CD8-positive, alpha-beta memory T cell (primary cell): ENCODE data around the gene SLC27A3. TPM values are rescaled to one million over a fixed set of nuclear protein-coding genes. Genes with fewer than 3 reads are reported as not detected.

Source experiments
- CTCF ChIA-PET: fragments of 350-600 bp; sonication (Branson Sonifier 250); formaldehyde crosslinking; loops from one replicate; lab custom pipeline; 2021; ENCODE audit warnings: antibody characterized with exemption; lab: Charles Lee
- POLR2A ChIA-PET: fragments of 350-600 bp; sonication (Branson Sonifier 250); formaldehyde crosslinking; loops from one replicate; lab custom pipeline; 2021; ENCODE audit warnings: antibody characterized with exemption; lab: Charles Lee
- DNase-seq, 5 donors: peaks; one replicate each; pipeline versions ENCODE4 v3.0.0 to v3.0.0-alpha.2; 2020 to 2022; ENCODE audit warnings: mixed read lengths in 1 of 5
- H3K27ac ChIP-seq: one replicate; pipeline ENCODE4 v1.7.0; 2013; ENCODE audit warnings: low read depth, mild to moderate bottlenecking, low read length, moderate library complexity
- H3K27me3 ChIP-seq: 2 replicates; pipeline ENCODE4 v1.7.0; 2013; ENCODE audit warnings: low read length, mild to moderate bottlenecking; ENCODE audit not compliant: insufficient read depth, poor library complexity, severe bottlenecking
- H3K36me3 ChIP-seq: 2 replicates; pipeline ENCODE4 v1.7.0; 2013; ENCODE audit warnings: mild to moderate bottlenecking, low read length, moderate library complexity; ENCODE audit not compliant: insufficient read depth
- H3K4me1 ChIP-seq: 2 replicates; pipeline ENCODE4 v1.7.0; 2013; ENCODE audit warnings: mild to moderate bottlenecking, low read length, moderate library complexity; ENCODE audit not compliant: insufficient read depth
- H3K4me3 ChIP-seq: 2 replicates; pipeline ENCODE4 v1.7.0; 2013; ENCODE audit warnings: mild to moderate bottlenecking, low read length
- H3K9me3 ChIP-seq: 2 replicates; pipeline ENCODE4 v1.7.0; 2013; ENCODE audit warnings: mild to moderate bottlenecking, low read length
- H3K27ac Mint-ChIP-seq, 8 donors: one replicate each; pipeline ENCODE4 v1.8.0; 2020 to 2021; ENCODE audit warnings: mixed read lengths in 8 of 8, mild to moderate bottlenecking in 6 of 8, inconsistent platforms in 3 of 8, moderate library complexity in 3 of 8
- H3K27me3 Mint-ChIP-seq, 2 donors: one replicate each; pipeline ENCODE4 v1.8.0; 2020 to 2021; ENCODE audit warnings: mixed read lengths in 2 of 2, mild to moderate bottlenecking in 1 of 2, moderate library complexity in 1 of 2
- H3K36me3 Mint-ChIP-seq, 3 donors: one replicate each; pipeline ENCODE4 v1.8.0; 2020 to 2021; ENCODE audit warnings: mixed read lengths in 3 of 3, inconsistent platforms in 1 of 3, mild to moderate bottlenecking in 1 of 3
- H3K4me1 Mint-ChIP-seq, 3 donors: one replicate each; pipeline ENCODE4 v1.8.0; 2020 to 2021; ENCODE audit warnings: mixed read lengths in 3 of 3, inconsistent platforms in 1 of 3, mild to moderate bottlenecking in 1 of 3
- H3K4me3 Mint-ChIP-seq, 7 donors: one replicate each; pipeline ENCODE4 v1.8.0; 2020 to 2021; ENCODE audit warnings: mixed read lengths in 7 of 7, mild to moderate bottlenecking in 6 of 7, moderate library complexity in 4 of 7, inconsistent platforms in 2 of 7
- H3K9me3 Mint-ChIP-seq, 5 donors: one replicate each; pipeline ENCODE4 v1.8.0; 2020 to 2022; ENCODE audit warnings: mixed read lengths in 5 of 5, mild to moderate bottlenecking in 3 of 5, moderate library complexity in 2 of 5, inconsistent platforms in 1 of 5
- polyA plus RNA-seq: library from polyadenylated mRNA; unstranded; fragments of 300-500 nt; fragmentation: Illumina TruSeq; gene quantifications from one replicate; pipeline ENCODE4 v1.2.3, GENCODE V29; 2021
- total RNA-seq, 2 experiments: library from RNA; stranded (reverse); gene quantifications; one replicate each; pipeline ENCODE4 v1.2.3, GENCODE V29; 2021

Gene SLC27A3
- total and polyA plus RNA-seq, 3 experiments from 2014 or later, result 9.9 to 29.3 (median 11.3) TPM

DNA sequence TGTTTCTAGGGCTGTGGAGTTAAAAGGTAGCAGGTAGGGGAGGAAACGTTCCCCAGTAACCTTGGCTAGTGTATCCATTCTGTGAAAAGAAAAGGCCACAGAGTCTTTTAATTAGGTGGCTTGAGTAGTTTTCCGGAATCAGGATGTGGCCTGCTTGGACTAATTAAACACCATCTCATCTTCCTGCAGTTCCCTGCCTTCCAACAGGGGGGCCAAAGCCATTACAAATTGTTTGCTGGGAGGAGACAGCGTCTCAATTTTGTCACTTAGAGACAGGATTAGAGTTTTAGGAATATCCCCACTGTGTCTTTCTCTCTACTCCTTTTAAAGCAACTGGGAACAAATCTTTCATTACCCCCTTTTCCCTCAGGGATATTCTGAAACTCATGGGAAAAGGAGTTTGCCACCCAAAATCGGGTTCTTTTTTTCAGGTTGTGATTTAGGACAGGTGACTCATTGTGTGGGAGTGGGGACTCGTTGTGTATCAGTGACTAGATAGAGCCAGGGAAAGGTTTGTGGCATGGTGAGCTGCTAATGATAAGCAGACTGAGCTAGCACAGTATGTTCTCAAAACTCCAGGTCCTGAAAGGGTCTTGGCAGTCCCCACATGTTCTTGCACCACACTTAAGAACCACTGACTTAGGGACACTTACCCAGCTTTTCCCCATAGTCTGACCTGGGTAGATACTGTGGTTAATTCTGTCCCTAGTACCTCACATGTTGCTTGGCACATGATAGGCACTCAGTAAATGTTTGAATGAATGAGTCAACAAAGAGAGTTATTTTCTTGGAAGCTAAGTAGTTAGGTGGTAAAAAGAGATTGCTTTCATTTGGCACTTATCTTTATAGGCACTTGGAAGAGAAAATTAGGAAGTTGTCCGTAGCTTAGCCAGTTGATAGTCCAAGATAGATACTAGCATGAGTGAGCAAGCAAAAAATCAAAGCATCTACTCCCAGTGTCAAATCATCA is 24.9 kb upstream of the SLC27A3 start:
- ChIA-PET POLR2A (no interaction called here), CTCF (interaction anchor here (0.7 to 2.8 kb wide), 9 partner anchors 8 to 240 kb away, joined by 3 to 14 read pairs (median 4); partner anchors contain the start of genes NPR1 and RAB13)
- Histone ChIP-seq H3K4me3 (no peak overlapping the region), H3K27ac (no peak overlapping the region), H3K9me3 (no peaks in the 10 kb centered on the region), H3K36me3 (peaks cover 65% of the 10 kb centered on the region), H3K27me3 (no peaks in the 10 kb centered on the region), H3K4me1 (no peaks in the 10 kb centered on the region)
- Mint-ChIP-seq H3K36me3 (peaks cover 12 to 89% (median 36%) of the 10 kb centered on the region in 3 donors), H3K27ac (peak overlapping the region in 1 of 8 donors; percentile 66), H3K27me3 (no peaks in the 10 kb centered on the region), H3K9me3 (no peaks in the 10 kb centered on the region), H3K4me1 (peaks cover 4 to 6% (median 5%) of the 10 kb centered on the region in 3 donors), H3K4me3 (no peak overlapping the region)
- no peak for DNase-seq

DNA sequence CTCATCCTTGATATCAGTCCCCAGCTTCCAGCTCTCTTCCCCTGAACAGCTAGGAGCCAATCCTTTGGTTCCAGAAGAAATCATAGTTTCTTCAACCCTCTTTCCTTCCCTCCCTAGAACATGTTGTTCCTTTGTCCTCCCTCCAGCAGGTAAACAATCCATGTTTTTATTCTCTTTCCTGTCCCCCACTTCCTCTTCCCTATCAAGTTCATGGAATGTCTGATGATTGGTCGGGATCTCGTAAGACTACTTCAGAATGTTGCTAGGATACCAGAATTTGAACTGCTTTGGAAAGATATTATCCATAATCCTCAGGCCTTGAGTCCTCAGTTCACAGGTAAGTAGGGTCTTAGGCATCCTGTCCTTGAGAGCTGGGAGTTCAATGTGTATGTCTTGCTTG is 23.1 kb upstream of the SLC27A3 start:
- Histone ChIP-seq H3K27me3 (no peaks in the 10 kb centered on the region), H3K9me3 (no peaks in the 10 kb centered on the region), H3K4me3 (no peak overlapping the region), H3K27ac (no peak overlapping the region), H3K4me1 (no peaks in the 10 kb centered on the region), H3K36me3 (peaks cover 64% of the 10 kb centered on the region)
- Mint-ChIP-seq H3K9me3 (no peaks in the 10 kb centered on the region), H3K36me3 (peaks cover 12 to 85% (median 32%) of the 10 kb centered on the region in 3 donors), H3K4me1 (peaks cover 4 to 6% (median 5%) of the 10 kb centered on the region in 3 donors), H3K27ac (peak overlapping the region in 3 of 8 donors; percentile 11 to 33 (median 31)), H3K4me3 (no peak overlapping the region), H3K27me3 (no peaks in the 10 kb centered on the region)
- ChIA-PET CTCF (interaction anchor here (2.2 kb wide), 1 partner anchor 10 kb away, joined by 8 read pairs; no protein-coding TSS in a partner anchor), POLR2A (no interaction called here)
- DNase-seq, result no peak

DNA sequence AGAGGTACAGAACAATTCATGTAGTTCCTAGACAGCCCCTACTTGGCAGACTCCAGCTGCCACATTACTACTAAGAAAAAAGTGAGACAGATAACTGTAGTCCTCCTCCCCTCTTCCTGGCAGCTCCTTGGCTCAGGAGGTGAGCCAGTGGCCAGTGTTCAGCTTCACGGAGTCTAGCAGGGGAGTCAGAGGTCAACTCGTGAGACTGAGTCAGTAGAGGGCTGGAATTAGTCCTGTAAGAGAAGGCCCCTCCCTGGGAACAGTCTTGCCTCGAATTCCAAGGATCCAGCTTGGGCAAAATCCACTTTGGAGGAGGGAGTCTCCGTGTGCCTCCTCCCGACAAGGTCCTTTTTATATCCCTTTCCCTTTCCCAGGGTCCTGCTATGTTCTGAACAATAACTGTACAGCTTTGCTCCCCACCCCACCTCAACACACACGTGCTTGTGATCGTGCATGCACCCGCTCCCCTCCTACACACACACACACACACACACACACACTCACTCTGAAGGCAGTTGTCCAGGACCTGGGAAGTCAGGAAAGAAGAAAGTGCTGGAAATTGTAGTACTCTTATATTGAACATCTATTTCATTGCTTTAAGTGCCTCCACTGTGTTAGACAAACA is 22.5 kb upstream of the SLC27A3 start:
- Mint-ChIP-seq H3K36me3 (peaks cover 12 to 85% (median 32%) of the 10 kb centered on the region in 3 donors), H3K27me3 (no peaks in the 10 kb centered on the region)
- CTCF ChIA-PET, result interaction anchor here (2.2 kb wide), 1 partner anchor 10 kb away, joined by 8 read pairs; no protein-coding TSS in a partner anchor

DNA sequence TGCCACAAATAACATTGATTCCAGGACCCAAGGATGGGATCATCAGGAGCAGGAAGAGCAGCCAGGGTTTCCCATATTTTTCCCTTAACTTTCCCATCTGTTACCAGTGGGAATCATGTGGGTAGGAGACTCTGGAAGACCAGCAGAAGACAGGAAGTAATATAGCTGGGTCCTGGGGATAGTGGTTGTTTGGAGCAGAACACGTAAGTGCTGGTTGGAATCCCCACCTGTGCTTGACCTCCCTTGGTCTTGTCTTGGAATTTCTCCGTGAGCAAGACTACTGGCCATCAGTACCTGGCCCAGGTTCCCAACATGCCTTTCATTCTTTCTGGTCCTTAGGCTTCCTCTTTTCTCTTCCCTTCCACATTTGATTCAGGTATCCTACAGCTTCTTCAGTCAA is 20.9 kb upstream of the SLC27A3 start:
- peaks cover 56% of the 10 kb centered on the region for H3K36me3 ChIP-seq
- Mint-ChIP-seq H3K4me1 (peaks cover 4 to 5% (median 4%) of the 10 kb centered on the region in 3 donors), H3K9me3 (no peaks in the 10 kb centered on the region), H3K36me3 (peaks cover 11 to 85% (median 29%) of the 10 kb centered on the region in 3 donors), H3K27me3 (no peaks in the 10 kb centered on the region), H3K4me3 (no peak overlapping the region), H3K27ac (no peak overlapping the region)
- no peak for DNase-seq
- H3K4me3 ChIP-seq, result no peak overlapping the region
- no peaks in the 10 kb centered on the region for H3K4me1 ChIP-seq
- ChIA-PET CTCF (interaction anchor here (0.6 to 1.3 kb wide), 2 partner anchors 233 to 260 kb away, joined by 3 to 4 read pairs; partner anchors contain the start of gene RAB13), POLR2A (no interaction called here)
- H3K9me3 ChIP-seq, result no peaks in the 10 kb centered on the region
- H3K27ac ChIP-seq, result no peak overlapping the region
- no peaks in the 10 kb centered on the region for H3K27me3 ChIP-seq

More for the DNA sequence above, 22.5 kb upstream of the SLC27A3 start:
- no peaks in the 10 kb centered on the region for H3K9me3 ChIP-seq
- no peak overlapping the region for H3K4me3 ChIP-seq
- no peak overlapping the region for H3K27ac ChIP-seq
- H3K4me1 Mint-ChIP-seq, result peaks cover 4 to 6% (median 5%) of the 10 kb centered on the region in 3 donors
- H3K27me3 ChIP-seq, result no peaks in the 10 kb centered on the region
- DNase-seq, result no peak
- POLR2A ChIA-PET, result no interaction called here
- peaks cover 67% of the 10 kb centered on the region for H3K36me3 ChIP-seq
- H3K27ac Mint-ChIP-seq, result peak overlapping the region in 1 of 8 donors; percentile 78
- H3K9me3 Mint-ChIP-seq, result no peaks in the 10 kb centered on the region
- H3K4me1 ChIP-seq, result no peaks in the 10 kb centered on the region
- no peak overlapping the region for H3K4me3 Mint-ChIP-seq

DNA sequence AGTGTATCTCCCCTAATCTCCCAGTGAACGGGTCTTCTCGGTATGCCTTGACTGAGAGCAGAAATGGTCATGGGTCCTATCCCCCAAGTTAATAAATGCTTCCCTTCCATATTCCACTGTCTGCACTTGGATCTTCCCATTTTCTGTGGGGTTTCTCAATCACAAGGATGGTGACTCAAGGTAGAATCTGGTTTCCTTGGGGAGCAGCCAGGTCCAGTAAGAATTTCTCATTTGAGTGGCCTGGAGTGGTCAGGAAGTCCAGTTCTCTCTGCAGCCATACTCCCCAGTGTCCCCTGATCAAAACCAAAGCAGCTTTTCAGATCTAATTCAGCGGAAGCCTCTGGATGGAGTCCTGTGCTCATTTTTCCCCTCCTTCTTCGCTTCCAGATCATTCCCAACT is 14.8 kb upstream of the SLC27A3 start:
- Histone ChIP-seq H3K27ac (no peak overlapping the region), H3K9me3 (no peaks in the 10 kb centered on the region), H3K4me3 (no peak overlapping the region), H3K36me3 (peaks cover 37% of the 10 kb centered on the region), H3K27me3 (no peaks in the 10 kb centered on the region), H3K4me1 (no peaks in the 10 kb centered on the region)
- no peak overlapping the region for H3K4me3 Mint-ChIP-seq
- no peak for DNase-seq
- POLR2A ChIA-PET, result no interaction called here
- peaks cover 0 to 84% (median 14%) of the 10 kb centered on the region in 3 donors for H3K36me3 Mint-ChIP-seq
- CTCF ChIA-PET, result no interaction called here
- H3K4me1 Mint-ChIP-seq, result no peaks in the 10 kb centered on the region
- H3K27me3 Mint-ChIP-seq, result no peaks in the 10 kb centered on the region
- H3K27ac Mint-ChIP-seq, result peak overlapping the region in 2 of 8 donors; percentile 52 to 79
- H3K9me3 Mint-ChIP-seq, result no peaks in the 10 kb centered on the region

DNA sequence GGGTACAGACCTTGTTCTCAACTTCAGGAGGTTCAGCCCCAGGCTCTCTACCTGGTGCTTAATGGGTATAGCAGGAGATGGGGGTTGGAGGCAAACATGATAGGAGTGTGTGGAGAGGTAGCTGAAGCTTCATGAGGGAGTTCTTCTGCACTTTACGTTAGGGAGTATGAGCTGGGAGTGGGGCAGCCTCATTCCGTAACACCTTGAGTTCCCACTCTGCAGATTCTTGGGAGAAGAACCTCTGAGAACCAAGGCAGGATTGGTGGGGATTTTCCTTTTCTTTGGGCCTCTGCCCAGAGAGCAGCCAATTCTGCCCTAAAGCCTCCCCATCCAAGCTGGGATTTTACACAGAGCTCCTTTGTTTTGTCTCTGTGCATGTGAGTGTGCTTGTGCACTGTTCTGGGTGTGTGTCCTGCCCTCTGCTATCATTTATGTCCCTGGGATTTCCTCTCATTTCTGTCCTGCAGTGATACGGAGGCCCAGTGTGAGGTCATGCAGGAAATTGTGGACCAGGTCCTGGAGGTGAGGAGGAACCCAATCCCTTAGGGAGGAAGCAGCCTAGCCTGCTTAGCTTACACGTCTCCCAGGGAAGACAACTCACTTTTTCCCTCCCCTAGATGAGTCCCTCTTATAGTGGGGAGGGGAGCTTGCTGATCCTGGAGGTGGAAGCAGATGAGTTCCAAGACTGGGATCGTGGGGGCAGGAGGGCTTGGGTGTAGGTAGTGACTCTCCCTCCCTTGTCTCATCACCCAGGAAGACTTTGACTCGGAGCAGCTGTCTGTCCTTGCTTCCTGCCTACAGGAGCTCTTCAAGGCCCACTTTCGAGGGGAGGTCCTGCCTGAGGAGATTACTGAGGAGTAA is 11.6 kb upstream of the SLC27A3 start:
- Mint-ChIP-seq H3K27me3 (no peaks in the 10 kb centered on the region), H3K9me3 (no peaks in the 10 kb centered on the region), H3K27ac (peak overlapping the region in 3 of 8 donors; percentile 21 to 92 (median 45)), H3K4me3 (no peak overlapping the region), H3K36me3 (peaks cover 0 to 87% (median 13%) of the 10 kb centered on the region in 3 donors), H3K4me1 (no peaks in the 10 kb centered on the region)
- no peak overlapping the region for H3K27ac ChIP-seq
- CTCF ChIA-PET, result no interaction called here
- H3K27me3 ChIP-seq, result no peaks in the 10 kb centered on the region
- no peak for DNase-seq
- POLR2A ChIA-PET, result interaction anchor here (1.0 kb wide), 1 partner anchor 9 kb away, joined by 3 read pairs; no protein-coding TSS in a partner anchor
- H3K36me3 ChIP-seq, result peaks cover 42% of the 10 kb centered on the region
- no peaks in the 10 kb centered on the region for H3K9me3 ChIP-seq
- no peaks in the 10 kb centered on the region for H3K4me1 ChIP-seq
- H3K4me3 ChIP-seq, result no peak overlapping the region

DNA sequence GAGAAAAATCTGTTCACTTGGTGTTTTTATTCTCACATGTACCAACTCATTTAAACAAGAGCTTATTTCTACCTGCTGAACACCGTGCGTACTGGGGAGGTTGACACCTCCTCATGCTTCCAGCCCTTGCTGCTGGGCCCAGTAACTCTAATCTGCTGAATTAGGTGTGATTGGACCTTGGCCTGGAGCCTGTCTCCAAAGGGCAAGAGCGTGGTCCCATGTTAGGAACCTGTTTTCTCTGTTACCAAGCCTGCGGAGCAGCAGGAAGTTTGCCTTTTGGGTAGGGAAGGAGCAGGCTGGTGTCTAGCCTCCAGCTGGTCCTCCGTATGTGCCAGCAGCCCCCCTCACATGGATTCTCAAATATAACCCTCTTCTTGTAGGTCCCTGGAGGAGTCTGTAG is 10.9 kb upstream of the SLC27A3 start:
- peaks cover 46% of the 10 kb centered on the region for H3K36me3 ChIP-seq
- H3K27me3 ChIP-seq, result no peaks in the 10 kb centered on the region
- Mint-ChIP-seq H3K4me3 (no peak overlapping the region), H3K27ac (peak overlapping the region in 1 of 8 donors; percentile 81), H3K36me3 (peaks cover 0 to 88% (median 13%) of the 10 kb centered on the region in 3 donors), H3K9me3 (no peaks in the 10 kb centered on the region), H3K27me3 (no peaks in the 10 kb centered on the region), H3K4me1 (no peaks in the 10 kb centered on the region)
- no peaks in the 10 kb centered on the region for H3K4me1 ChIP-seq
- CTCF ChIA-PET, result no interaction called here
- no peak overlapping the region for H3K4me3 ChIP-seq
- H3K27ac ChIP-seq, result no peak overlapping the region
- DNase-seq, result no peak
- no peaks in the 10 kb centered on the region for H3K9me3 ChIP-seq
- POLR2A ChIA-PET, result interaction anchor here (1.0 kb wide), 1 partner anchor 8 kb away, joined by 3 read pairs; no protein-coding TSS in a partner anchor
